ENCODE data around the gene PHLDA3. TPM values are rescaled to one million over a fixed set of nuclear protein-coding genes. Genes with fewer than 3 reads are reported as not detected.

Gene PHLDA3
- total and polyA plus RNA-seq, 10 donors = 3.6 to 17.4 (median 6.8) TPM

- Histone ChIP-seq H3K4me3 (no peak overlapping the region), H3K36me3 (peaks cover 0 to 4% (median 0%) of the 10 kb centered on the region in 6 donors), H3K9me3 (no peaks in the 10 kb centered on the region), H3K27me3 (replicated peaks in 1 of 7) (no peaks in the 10 kb centered on the region), H3K4me1 (peaks cover 31 to 69% (median 53%) of the 10 kb centered on the region in 6 donors), H3K27ac (no peak overlapping the region)
- no peak for DNase-seq
- TF ChIP-seq POLR2A (IDR thresholded peaks at IDR 0.05) (no peak), CTCF (IDR thresholded peaks at IDR 0.05 in 8 of 11, conservative IDR thresholded peaks at IDR 0.05 in 3 of 11) (no peak), POLR2AphosphoS5 (IDR thresholded peaks at IDR 0.05) (no peak)
- intact Hi-C loops (cut with DNase I; ENCODE audit: low total_unique reads) = loop anchor here (10.0 kb wide), 1 partner anchor 65 kb away; no protein-coding TSS in a partner anchor
- whole genome bisulfite sequencing, 5 donors = 96 to 100% (median 98%) methylated on average over 2 of the region's 2 CpGs
These were observed 40.8 kb upstream of the PHLDA3 start for GRCh38 chr1:201509601-201510374.

- Histone ChIP-seq H3K27me3 (replicated peaks in 1 of 7) (no peaks in the 10 kb centered on the region), H3K27ac (no peak overlapping the region), H3K9me3 (no peaks in the 10 kb centered on the region), H3K4me3 (no peak overlapping the region), H3K4me1 (peaks cover 31 to 76% (median 57%) of the 10 kb centered on the region in 6 donors), H3K36me3 (no peaks in the 10 kb centered on the region)
- no peak for TF ChIP-seq POLR2A (IDR thresholded peaks at IDR 0.05)
- no peak for TF ChIP-seq POLR2AphosphoS5 (IDR thresholded peaks at IDR 0.05)
- TF ChIP-seq CTCF (IDR thresholded peaks at IDR 0.05 in 8 of 11, conservative IDR thresholded peaks at IDR 0.05 in 3 of 11) = no peak
- intact Hi-C loops (cut with DNase I; ENCODE audit: low total_unique reads) = no loop called here
- no peak for DNase-seq
- 89 to 98% (median 94%) methylated on average over 2 of the region's 2 CpGs for WGBS, 5 donors
These were observed 39.8 kb upstream of the PHLDA3 start for GRCh38 chr1:201508809-201509208.

- TF ChIP-seq CTCF (IDR thresholded peaks at IDR 0.05 in 8 of 11, conservative IDR thresholded peaks at IDR 0.05 in 3 of 11) (no peak), POLR2A (IDR thresholded peaks at IDR 0.05) (no peak), POLR2AphosphoS5 (IDR thresholded peaks at IDR 0.05) (no peak)
- Histone ChIP-seq H3K4me3 (peak overlapping the region; percentile 52 to 92 (median 66)), H3K27me3 (replicated peaks in 1 of 7) (no peaks in the 10 kb centered on the region), H3K9me3 (no peaks in the 10 kb centered on the region), H3K36me3 (peaks cover 0 to 7% (median 0%) of the 10 kb centered on the region in 6 donors), H3K27ac (peak overlapping the region; percentile 69 to 93 (median 89)), H3K4me1 (peaks cover 26 to 81% (median 59%) of the 10 kb centered on the region in 6 donors)
- no peak for DNase-seq
- intact Hi-C loops (cut with DNase I; ENCODE audit: low total_unique reads) = no loop called here
- WGBS, 5 donors = 15 to 26% (median 19%) methylated on average over 9 to 11 of the region's 11 CpGs
These were observed 38.3 kb upstream of the PHLDA3 start for GRCh38 chr1:201507360-201507675.

GRCh38 chr1:201506557-201507359, 37.8 kb upstream of the PHLDA3 start, which contains the start of gene CSRP1:
Gene CSRP1 (minus strand): TSS chr1:201507123. CDS start chr1:201496303, 10,820 bp downstream.
- H3K4me3 ChIP-seq = peak within 1 kb of the TSS; percentile 52 to 92 (median 66)
- H3K4me1 ChIP-seq = peaks cover 21 to 79% (median 56%) of the 10 kb centered on the region in 6 donors
- TF ChIP-seq CTCF (IDR thresholded peaks at IDR 0.05 in 8 of 11, conservative IDR thresholded peaks at IDR 0.05 in 3 of 11) = peak in 1 of 11 experiments; percentile 23
- TF ChIP-seq POLR2A (IDR thresholded peaks at IDR 0.05) = peak in 1 of 3 donors; percentile 42
- TF ChIP-seq POLR2AphosphoS5 (IDR thresholded peaks at IDR 0.05) = peak; percentile 92 to 95 (median 92)
- 0 to 2% (median 0%) methylated on average over 7 to 71 of the region's 71 CpGs for WGBS, 5 donors
- intact Hi-C loops (cut with DNase I; ENCODE audit: low total_unique reads) = no loop called here
- H3K9me3 ChIP-seq = no peaks in the 10 kb centered on the region
- no peaks in the 10 kb centered on the region for H3K27me3 ChIP-seq (replicated peaks in 1 of 7)
- H3K36me3 ChIP-seq = peaks cover 0 to 7% (median 0%) of the 10 kb centered on the region in 6 donors
- DNase-seq = peak; percentile 97
- H3K27ac ChIP-seq = peak within 1 kb of the TSS; percentile 69 to 93 (median 89)
